ENCODE results near the gene ITPK1. TPM values are rescaled to one million over a fixed set of nuclear protein-coding genes. Genes with fewer than 3 reads are reported as not detected.
A peak's percentile ranks its signal among the peaks of the same experiment; 100 is the strongest.

The ITPK1 gene
- total RNA-seq, 2 donors from 2014 or later = 53.8 to 85.0 TPM

DNA sequence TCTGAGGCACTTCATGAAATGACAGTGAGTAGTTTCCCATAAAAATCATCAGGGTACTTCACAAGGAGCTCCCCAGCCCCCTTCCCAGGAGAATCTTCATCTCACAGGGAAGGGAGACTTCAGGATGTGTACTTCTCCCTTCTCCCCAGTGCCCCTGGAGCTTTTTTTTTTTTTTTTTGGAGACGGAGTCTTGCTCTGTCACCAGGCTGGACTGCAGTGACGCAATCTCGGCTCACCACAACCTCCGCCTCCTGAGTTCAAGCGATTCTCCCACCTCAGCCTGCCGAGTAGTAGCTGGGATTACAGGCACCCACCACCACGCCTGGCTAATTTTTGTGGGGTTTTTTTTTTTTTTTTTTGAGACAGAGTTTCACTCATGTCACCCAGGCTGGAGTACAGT lies 10.4 kb downstream of the ITPK1 start:
- Histone ChIP-seq H3K27me3 (replicated peaks; ENCODE audit: insufficient read depth) (no peaks in the 10 kb centered on the region), H3K27ac (no peak overlapping the region), H3K4me1 (ENCODE audit: control insufficient read depth in 1 of 2, low read depth in 2 of 2) (no peaks in the 10 kb centered on the region), H3K9me3 (no peaks in the 10 kb centered on the region), H3K36me3 (no peaks in the 10 kb centered on the region), H3K4me3 (no peak overlapping the region)
- ATAC-seq (ENCODE audit: insufficient number of reproducible peaks, low FRiP score, low read depth) (no peak), DNase-seq (ENCODE audit: low spot score) (no peak)
- TF ChIP-seq CTCF (IDR thresholded peaks at IDR 0.05) = no peak

GRCh38 chr14:93104961-93105360 lies 10.8 kb downstream of the ITPK1 start:
- DNase-seq (ENCODE audit: low spot score) (no peak), ATAC-seq (ENCODE audit: insufficient number of reproducible peaks, low FRiP score, low read depth) (no peak)
- H3K27ac ChIP-seq = no peak overlapping the region
- no peaks in the 10 kb centered on the region for H3K9me3 ChIP-seq
- TF ChIP-seq CTCF (IDR thresholded peaks at IDR 0.05) = no peak
- H3K4me1 ChIP-seq (ENCODE audit: control insufficient read depth in 1 of 2, low read depth in 2 of 2) = no peaks in the 10 kb centered on the region
- no peak overlapping the region for H3K4me3 ChIP-seq
- no peaks in the 10 kb centered on the region for H3K27me3 ChIP-seq (replicated peaks; ENCODE audit: insufficient read depth)
- H3K36me3 ChIP-seq = no peaks in the 10 kb centered on the region

GRCh38 chr14:93103392-93104080 lies 12.2 kb downstream of the ITPK1 start:
- no peak for ATAC-seq (ENCODE audit: insufficient number of reproducible peaks, low FRiP score, low read depth)
- Histone ChIP-seq H3K4me3 (peak overlapping the region; percentile 4), H3K27me3 (replicated peaks; ENCODE audit: insufficient read depth) (no peaks in the 10 kb centered on the region), H3K4me1 (ENCODE audit: control insufficient read depth in 1 of 2, low read depth in 2 of 2) (no peaks in the 10 kb centered on the region), H3K9me3 (no peaks in the 10 kb centered on the region), H3K36me3 (no peaks in the 10 kb centered on the region), H3K27ac (no peak overlapping the region)
- DNase-seq (ENCODE audit: low spot score) = no peak
- TF ChIP-seq CTCF (IDR thresholded peaks at IDR 0.05) = no peak

DNA sequence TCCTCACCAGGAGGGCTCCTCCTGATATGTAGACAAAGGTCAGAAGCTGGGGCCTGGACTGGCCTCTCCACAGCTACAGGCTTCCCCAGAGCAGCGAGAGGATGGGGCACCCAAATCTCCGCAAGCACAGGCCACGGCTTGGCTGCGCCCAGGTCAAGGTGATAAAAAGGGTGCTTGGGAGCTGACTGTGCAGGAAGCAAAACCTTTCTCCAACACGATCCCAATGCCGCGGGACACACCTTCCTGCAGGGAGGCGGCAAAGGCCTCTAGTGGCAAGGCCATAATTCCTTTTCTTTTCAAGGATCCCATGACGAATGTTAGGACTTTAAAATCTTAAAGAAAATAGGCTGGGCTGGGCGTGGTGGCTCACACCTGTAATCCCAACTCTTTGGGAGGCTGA lies 13.6 kb downstream of the ITPK1 start:
- no peak overlapping the region for H3K4me3 ChIP-seq
- TF ChIP-seq CTCF (IDR thresholded peaks at IDR 0.05) = no peak
- no peak for ATAC-seq (ENCODE audit: insufficient number of reproducible peaks, low FRiP score, low read depth)
- peaks cover 0 to 5% of the 10 kb centered on the region in 2 donors for H3K4me1 ChIP-seq (ENCODE audit: control insufficient read depth in 1 of 2, low read depth in 2 of 2)
- no peak overlapping the region for H3K27ac ChIP-seq
- DNase-seq (ENCODE audit: low spot score) = no peak
- no peaks in the 10 kb centered on the region for H3K9me3 ChIP-seq
- H3K27me3 ChIP-seq (replicated peaks; ENCODE audit: insufficient read depth) = no peaks in the 10 kb centered on the region
- no peaks in the 10 kb centered on the region for H3K36me3 ChIP-seq

- Histone ChIP-seq H3K4me3 (no peak overlapping the region), H3K36me3 (no peaks in the 10 kb centered on the region), H3K27ac (no peak overlapping the region), H3K9me3 (no peaks in the 10 kb centered on the region), H3K4me1 (ENCODE audit: control insufficient read depth in 1 of 2, low read depth in 2 of 2) (peaks cover 0 to 13% of the 10 kb centered on the region in 2 donors), H3K27me3 (replicated peaks; ENCODE audit: insufficient read depth) (no peaks in the 10 kb centered on the region)
- ATAC-seq (ENCODE audit: insufficient number of reproducible peaks, low FRiP score, low read depth) = no peak
- DNase-seq (ENCODE audit: low spot score) = no peak
- no peak for TF ChIP-seq CTCF (IDR thresholded peaks at IDR 0.05)
Measured at GRCh38 chr14:93101181-93101580, 14.5 kb downstream of the ITPK1 start.
